Measurements from ENCODE around the gene SNAP91.

SNAP91 gene

DNA sequence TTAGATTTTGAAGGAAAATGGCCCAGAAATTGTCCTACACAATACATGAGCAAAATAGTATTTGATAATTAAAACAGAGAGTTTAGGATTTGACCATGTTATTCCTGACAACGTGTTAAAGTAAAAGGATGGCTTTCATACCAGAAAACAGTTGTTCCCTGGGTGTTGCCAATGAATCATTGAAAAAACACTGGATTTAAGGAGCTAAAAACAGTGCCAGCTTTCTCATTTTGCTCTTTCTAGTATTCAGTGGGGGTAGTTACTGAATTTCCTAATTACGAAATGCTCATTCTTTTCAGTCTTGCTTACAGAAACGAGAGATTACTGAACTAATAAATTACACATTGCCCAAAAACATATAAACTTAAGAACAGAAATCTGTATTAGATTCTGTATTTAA, 26.6 kb upstream of the SNAP91 start:
- Histone ChIP-seq H3K4me3 (ENCODE audit: control insufficient read depth in 1 of 7, extremely low read depth in 1 of 7, insufficient read depth in 4 of 7, low read depth in 2 of 7, low read length in 6 of 7) (no peak overlapping the region), H3K36me3 (ENCODE audit: control insufficient read depth in 4 of 4, insufficient read depth in 4 of 4, low read length in 3 of 4) (no peaks in the 10 kb centered on the region), H3K9me3 (ENCODE audit: control extremely low read depth in 1 of 5, control insufficient read depth in 4 of 5, insufficient read depth in 2 of 5, low read depth in 1 of 5, low read length in 4 of 5) (peaks cover 0 to 5% (median 0%) of the 10 kb centered on the region in 5 experiments), H3K27ac (ENCODE audit: insufficient read depth in 1 of 2, low read depth in 1 of 2, low read length in 2 of 2, poor library complexity in 1 of 2, severe bottlenecking in 2 of 2) (no peak overlapping the region), H3K27me3 (replicated peaks in 2 of 5; ENCODE audit: control insufficient read depth in 4 of 5, insufficient read depth in 5 of 5, low read length in 4 of 5) (no peaks in the 10 kb centered on the region), H3K4me1 (ENCODE audit: control extremely low read depth in 1 of 4, control insufficient read depth in 4 of 4, insufficient read depth in 4 of 4, low read length in 3 of 4) (no peaks in the 10 kb centered on the region)
- no peak for DNase-seq
- ChIA-PET POLR2A (no interaction called here), CTCF (no interaction called here)
- WGBS (ENCODE audit: insufficient coverage): no CpG with 5 or more reads among the region's 3 CpGs

DNA sequence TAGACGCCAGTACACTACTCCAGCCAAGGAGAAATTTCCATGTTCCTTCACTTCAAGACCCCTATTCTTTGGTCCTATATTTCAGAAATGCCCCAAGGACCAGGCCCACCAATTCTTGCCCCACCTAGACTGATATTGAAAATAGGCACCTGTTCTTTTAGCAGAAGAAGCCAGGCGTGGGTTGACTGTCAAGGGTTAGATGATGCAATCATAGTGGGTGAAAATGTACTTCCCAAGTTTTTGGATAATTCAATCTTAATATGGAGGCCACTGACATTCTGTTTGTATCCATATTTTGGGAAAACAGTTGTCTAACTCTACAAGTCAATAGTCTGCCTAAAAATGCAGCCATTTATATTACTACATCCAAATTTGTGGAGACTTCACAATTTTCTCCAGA, 21.0 kb upstream of the SNAP91 start:
- no CpG with 5 or more reads among the region's 2 CpGs for WGBS (ENCODE audit: insufficient coverage)
- H3K27ac ChIP-seq (ENCODE audit: insufficient read depth in 1 of 2, low read depth in 1 of 2, low read length in 2 of 2, poor library complexity in 1 of 2, severe bottlenecking in 2 of 2): no peak overlapping the region
- peaks cover 0 to 5% (median 0%) of the 10 kb centered on the region in 5 experiments for H3K9me3 ChIP-seq (ENCODE audit: control extremely low read depth in 1 of 5, control insufficient read depth in 4 of 5, insufficient read depth in 2 of 5, low read depth in 1 of 5, low read length in 4 of 5)
- peaks cover 0 to 2% (median 0%) of the 10 kb centered on the region in 5 experiments for H3K27me3 ChIP-seq (replicated peaks in 2 of 5; ENCODE audit: control insufficient read depth in 4 of 5, insufficient read depth in 5 of 5, low read length in 4 of 5)
- ChIA-PET CTCF (no interaction called here), POLR2A (no interaction called here)
- no peak for DNase-seq
- no peaks in the 10 kb centered on the region for H3K36me3 ChIP-seq (ENCODE audit: control insufficient read depth in 4 of 4, insufficient read depth in 4 of 4, low read length in 3 of 4)
- no peaks in the 10 kb centered on the region for H3K4me1 ChIP-seq (ENCODE audit: control extremely low read depth in 1 of 4, control insufficient read depth in 4 of 4, insufficient read depth in 4 of 4, low read length in 3 of 4)
- H3K4me3 ChIP-seq (ENCODE audit: control insufficient read depth in 1 of 7, extremely low read depth in 1 of 7, insufficient read depth in 4 of 7, low read depth in 2 of 7, low read length in 6 of 7): no peak overlapping the region

DNA sequence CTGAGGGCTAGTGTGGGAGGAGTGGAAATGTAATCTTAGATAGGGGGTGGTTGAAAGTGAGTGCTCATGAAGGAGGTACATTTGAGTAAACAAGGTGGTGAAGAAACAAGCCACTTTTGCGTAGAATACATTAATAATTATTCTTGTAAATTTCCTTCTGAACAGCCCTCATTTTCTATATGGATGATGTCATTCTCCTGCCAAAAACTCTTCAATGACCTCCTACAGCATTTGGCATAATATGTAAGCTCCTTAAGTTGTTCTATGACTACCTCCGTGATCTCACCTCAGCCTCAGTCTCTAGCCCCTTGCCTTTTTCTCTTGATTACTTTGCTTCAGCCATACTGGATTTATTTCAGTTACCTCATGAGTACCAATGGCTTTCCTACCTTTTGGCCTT, 14.0 kb upstream of the SNAP91 start:
- WGBS (ENCODE audit: insufficient coverage): 86% methylated on average over 1 of the region's 2 CpGs
- ChIA-PET POLR2A (no interaction called here), CTCF (no interaction called here)
- no peak overlapping the region for H3K27ac ChIP-seq (ENCODE audit: insufficient read depth in 1 of 2, low read depth in 1 of 2, low read length in 2 of 2, poor library complexity in 1 of 2, severe bottlenecking in 2 of 2)
- no peaks in the 10 kb centered on the region for H3K36me3 ChIP-seq (ENCODE audit: control insufficient read depth in 4 of 4, insufficient read depth in 4 of 4, low read length in 3 of 4)
- no peak for DNase-seq
- H3K27me3 ChIP-seq (replicated peaks in 2 of 5; ENCODE audit: control insufficient read depth in 4 of 5, insufficient read depth in 5 of 5, low read length in 4 of 5): peaks cover 0 to 5% (median 0%) of the 10 kb centered on the region in 5 experiments
- no peak overlapping the region for H3K4me3 ChIP-seq (ENCODE audit: control insufficient read depth in 1 of 7, extremely low read depth in 1 of 7, insufficient read depth in 4 of 7, low read depth in 2 of 7, low read length in 6 of 7)
- H3K9me3 ChIP-seq (ENCODE audit: control extremely low read depth in 1 of 5, control insufficient read depth in 4 of 5, insufficient read depth in 2 of 5, low read depth in 1 of 5, low read length in 4 of 5): no peaks in the 10 kb centered on the region
- no peaks in the 10 kb centered on the region for H3K4me1 ChIP-seq (ENCODE audit: control extremely low read depth in 1 of 4, control insufficient read depth in 4 of 4, insufficient read depth in 4 of 4, low read length in 3 of 4)

DNA sequence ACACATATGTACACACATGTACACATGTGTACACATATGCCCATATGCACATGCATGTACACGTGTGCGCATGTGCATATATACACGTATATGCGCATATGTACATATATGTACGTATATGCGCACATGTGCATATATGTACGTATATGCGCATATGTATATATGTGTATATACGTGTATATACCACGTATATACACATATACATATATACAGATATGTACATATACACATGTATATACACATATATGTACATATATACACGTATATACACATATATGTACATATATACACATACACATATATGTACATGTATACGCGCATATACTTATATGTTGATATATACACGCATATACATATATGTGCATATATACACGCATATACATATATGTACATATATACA, 8.9 kb upstream of the SNAP91 start:
- Histone ChIP-seq H3K4me1 (ENCODE audit: control extremely low read depth in 1 of 4, control insufficient read depth in 4 of 4, insufficient read depth in 4 of 4, low read length in 3 of 4) (no peaks in the 10 kb centered on the region), H3K4me3 (ENCODE audit: control insufficient read depth in 1 of 7, extremely low read depth in 1 of 7, insufficient read depth in 4 of 7, low read depth in 2 of 7, low read length in 6 of 7) (no peak overlapping the region), H3K27me3 (replicated peaks in 2 of 5; ENCODE audit: control insufficient read depth in 4 of 5, insufficient read depth in 5 of 5, low read length in 4 of 5) (peaks cover 0 to 10% (median 2%) of the 10 kb centered on the region in 5 experiments), H3K36me3 (ENCODE audit: control insufficient read depth in 4 of 4, insufficient read depth in 4 of 4, low read length in 3 of 4) (no peaks in the 10 kb centered on the region), H3K9me3 (ENCODE audit: control extremely low read depth in 1 of 5, control insufficient read depth in 4 of 5, insufficient read depth in 2 of 5, low read depth in 1 of 5, low read length in 4 of 5) (peaks cover 0 to 1% (median 0%) of the 10 kb centered on the region in 5 experiments), H3K27ac (ENCODE audit: insufficient read depth in 1 of 2, low read depth in 1 of 2, low read length in 2 of 2, poor library complexity in 1 of 2, severe bottlenecking in 2 of 2) (no peak overlapping the region)
- no peak for DNase-seq
- ChIA-PET CTCF (no interaction called here), POLR2A (no interaction called here)
- no CpG with 5 or more reads among the region's 15 CpGs for WGBS (ENCODE audit: insufficient coverage)

DNA sequence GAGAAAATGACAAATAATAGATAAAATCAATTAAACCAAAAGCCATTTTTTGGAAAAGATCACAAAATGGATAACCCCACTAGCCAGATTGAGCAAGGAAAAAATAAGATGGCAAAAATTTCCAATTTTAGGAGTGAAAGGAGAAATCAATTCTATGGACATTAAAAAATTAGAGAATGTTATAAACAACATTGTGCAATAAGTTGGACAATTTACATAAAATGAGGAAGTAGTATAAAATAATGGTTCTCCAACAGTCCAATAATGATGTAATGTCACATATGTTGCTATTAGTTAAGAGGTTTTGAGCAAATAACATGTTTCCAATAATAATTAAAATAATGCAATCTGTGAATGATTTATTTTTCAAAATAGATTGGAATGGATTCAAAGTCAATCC, 3.1 kb upstream of the SNAP91 start:
- H3K4me1 ChIP-seq (ENCODE audit: control extremely low read depth in 1 of 4, control insufficient read depth in 4 of 4, insufficient read depth in 4 of 4, low read length in 3 of 4): peaks cover 0 to 18% (median 13%) of the 10 kb centered on the region in 4 experiments
- ChIA-PET POLR2A (no interaction called here), CTCF (no interaction called here)
- H3K36me3 ChIP-seq (ENCODE audit: control insufficient read depth in 4 of 4, insufficient read depth in 4 of 4, low read length in 3 of 4): no peaks in the 10 kb centered on the region
- no peak overlapping the region for H3K27ac ChIP-seq (ENCODE audit: insufficient read depth in 1 of 2, low read depth in 1 of 2, low read length in 2 of 2, poor library complexity in 1 of 2, severe bottlenecking in 2 of 2)
- H3K9me3 ChIP-seq (ENCODE audit: control extremely low read depth in 1 of 5, control insufficient read depth in 4 of 5, insufficient read depth in 2 of 5, low read depth in 1 of 5, low read length in 4 of 5): peaks cover 0 to 18% (median 6%) of the 10 kb centered on the region in 5 experiments
- H3K4me3 ChIP-seq (ENCODE audit: control insufficient read depth in 1 of 7, extremely low read depth in 1 of 7, insufficient read depth in 4 of 7, low read depth in 2 of 7, low read length in 6 of 7): no peak overlapping the region
- DNase-seq: peak in 1 of 3 donors; percentile 8
- peaks cover 11 to 51% (median 24%) of the 10 kb centered on the region in 5 experiments for H3K27me3 ChIP-seq (replicated peaks in 2 of 5; ENCODE audit: control insufficient read depth in 4 of 5, insufficient read depth in 5 of 5, low read length in 4 of 5)

DNA sequence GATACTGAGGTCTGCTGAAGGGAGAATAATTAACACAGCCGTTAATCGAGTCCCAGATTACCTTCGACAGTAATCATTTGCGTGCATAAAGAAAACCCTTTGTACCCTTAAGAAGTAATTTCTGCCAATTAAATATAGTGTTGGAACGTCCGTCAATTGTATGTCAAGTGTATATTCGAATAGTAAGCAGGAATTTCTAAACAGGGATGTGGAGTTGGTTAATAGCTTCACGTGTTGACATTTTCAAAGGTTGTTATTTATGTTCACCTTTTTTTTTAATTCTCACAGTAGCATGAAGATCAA, 798 bp upstream of the SNAP91 start:
- Histone ChIP-seq H3K9me3 (ENCODE audit: control extremely low read depth in 1 of 5, control insufficient read depth in 4 of 5, insufficient read depth in 2 of 5, low read depth in 1 of 5, low read length in 4 of 5) (peaks cover 0 to 18% (median 6%) of the 10 kb centered on the region in 5 experiments), H3K27me3 (replicated peaks in 2 of 5; ENCODE audit: control insufficient read depth in 4 of 5, insufficient read depth in 5 of 5, low read length in 4 of 5) (peaks cover 17 to 67% (median 28%) of the 10 kb centered on the region in 5 experiments), H3K4me1 (ENCODE audit: control extremely low read depth in 1 of 4, control insufficient read depth in 4 of 4, insufficient read depth in 4 of 4, low read length in 3 of 4) (peaks cover 0 to 18% (median 13%) of the 10 kb centered on the region in 4 experiments), H3K4me3 (ENCODE audit: control insufficient read depth in 1 of 7, extremely low read depth in 1 of 7, insufficient read depth in 4 of 7, low read depth in 2 of 7, low read length in 6 of 7) (peak overlapping the region in 2 of 7 experiments; percentile 54 to 72), H3K27ac (ENCODE audit: insufficient read depth in 1 of 2, low read depth in 1 of 2, low read length in 2 of 2, poor library complexity in 1 of 2, severe bottlenecking in 2 of 2) (no peak overlapping the region), H3K36me3 (ENCODE audit: control insufficient read depth in 4 of 4, insufficient read depth in 4 of 4, low read length in 3 of 4) (no peaks in the 10 kb centered on the region)
- DNase-seq: no peak
- POLR2A ChIA-PET: no interaction called here
- CTCF ChIA-PET: no interaction called here
- 34% methylated on average over 5 of the region's 8 CpGs for WGBS (ENCODE audit: insufficient coverage)

DNA sequence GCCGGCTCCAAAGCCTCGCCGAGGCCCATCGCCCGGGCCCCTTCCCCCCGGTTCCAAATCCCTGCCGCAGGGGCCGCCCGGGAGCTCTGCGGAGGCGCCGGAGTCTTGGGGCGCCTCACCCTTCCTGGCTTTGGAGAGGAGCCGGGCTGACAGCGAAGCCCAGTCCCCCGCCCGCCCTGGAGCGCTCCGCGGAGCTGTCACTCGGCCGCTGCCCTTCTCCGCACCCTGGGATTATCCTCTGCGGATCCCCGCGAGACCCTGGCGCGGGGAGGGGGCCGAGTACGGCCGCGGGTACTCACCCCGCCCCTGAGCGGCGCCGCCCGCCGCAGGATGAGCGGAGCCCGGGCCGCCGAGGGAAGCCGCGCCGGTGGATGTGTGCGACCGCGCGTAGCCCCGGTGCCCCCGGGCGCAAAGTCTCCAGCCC, 343 bp downstream of the SNAP91 start:
- CTCF ChIA-PET: no interaction called here
- H3K4me3 ChIP-seq (ENCODE audit: control insufficient read depth in 1 of 7, extremely low read depth in 1 of 7, insufficient read depth in 4 of 7, low read depth in 2 of 7, low read length in 6 of 7): peak overlapping the region in 6 of 7 experiments; percentile 28 to 72 (median 58)
- DNase-seq: peak in 2 of 3 donors; percentile 24 to 37
- H3K36me3 ChIP-seq (ENCODE audit: control insufficient read depth in 4 of 4, insufficient read depth in 4 of 4, low read length in 3 of 4): no peaks in the 10 kb centered on the region
- WGBS (ENCODE audit: insufficient coverage): under 1% methylated on average over 41 of the region's 52 CpGs
- peaks cover 0 to 18% (median 13%) of the 10 kb centered on the region in 4 experiments for H3K4me1 ChIP-seq (ENCODE audit: control extremely low read depth in 1 of 4, control insufficient read depth in 4 of 4, insufficient read depth in 4 of 4, low read length in 3 of 4)
- POLR2A ChIA-PET: no interaction called here
- H3K9me3 ChIP-seq (ENCODE audit: control extremely low read depth in 1 of 5, control insufficient read depth in 4 of 5, insufficient read depth in 2 of 5, low read depth in 1 of 5, low read length in 4 of 5): peaks cover 0 to 18% (median 5%) of the 10 kb centered on the region in 5 experiments
- no peak overlapping the region for H3K27ac ChIP-seq (ENCODE audit: insufficient read depth in 1 of 2, low read depth in 1 of 2, low read length in 2 of 2, poor library complexity in 1 of 2, severe bottlenecking in 2 of 2)
- H3K27me3 ChIP-seq (replicated peaks in 2 of 5; ENCODE audit: control insufficient read depth in 4 of 5, insufficient read depth in 5 of 5, low read length in 4 of 5): peaks cover 16 to 68% (median 33%) of the 10 kb centered on the region in 5 experiments

All from common myeloid progenitor, CD34-positive (primary cell).